ENCODE results near the gene NUMB. TPM values are rescaled to one million over a fixed set of nuclear protein-coding genes. Genes with fewer than 3 reads are reported as not detected.

Gene NUMB
- total and polyA plus RNA-seq, 2 of the 13 experiments (the other 11 are each of a cell fraction or from before 2014, with no cell fraction given): 20.3 to 71.1 TPM

- H3K4me1 ChIP-seq (ENCODE audit: insufficient read depth, low read length): peaks cover 12% of the 10 kb centered on the region
- no peak overlapping the region for H2AFZ ChIP-seq (ENCODE audit: low read length)
- in situ Hi-C loops (cut with HindIII; ENCODE audit: extremely low pct_ligation_motif_present, low pct_unique_long_range_greater_than_20kb): no loop called here
- H4K20me1 ChIP-seq (ENCODE audit: insufficient read depth, low read length): peaks cover 4% of the 10 kb centered on the region; the same call in 1 of the 2 replicates
- FAIRE-seq: no peak
- ChIA-PET POLR2A (no interaction called here), CTCF (ENCODE audit: low intra/inter-chr PET ratio, low total read pairs) (no interaction called here)
- H3K79me2 ChIP-seq (ENCODE audit: insufficient read depth, low read length): no peaks in the 10 kb centered on the region
- no peaks in the 10 kb centered on the region for H3K27me3 ChIP-seq (ENCODE audit: control insufficient read depth in 1 of 2, insufficient read depth in 2 of 2, low read length in 2 of 2)
- no peak for TF ChIP-seq TAF1 (CRISPR knock-in tag; IDR thresholded peaks at IDR 0.05)
- no TSS peak for BruUV-seq (replicated peaks)
- no peak overlapping the region for H3K27ac ChIP-seq (ENCODE audit: extremely low read length, insufficient read depth, low read length)
- no peak overlapping the region for H3K4me2 ChIP-seq (ENCODE audit: low read depth, low read length)
- DNase-seq (ENCODE audit: low spot score): no peak
- H3K36me3 ChIP-seq (replicated peaks in 1 of 2; ENCODE audit: control insufficient read depth in 1 of 2, insufficient read depth in 2 of 2, low read length in 2 of 2): peaks cover 30 to 62% of the 10 kb centered on the region in 2 experiments
- intact Hi-C loops (cut with micrococcal nuclease; ENCODE audit: unreplicated experiment): loop anchor here (10.0 kb wide), 1 partner anchor 46 kb away; the partner anchor contains the start of gene PAPLN
- no peak overlapping the region for H3K4me3 ChIP-seq (replicated peaks in 1 of 3; ENCODE audit: insufficient read depth in 1 of 3, low read depth in 2 of 3, low read length in 3 of 3)
- ATAC-seq: no peak
- 98% methylated on average over 5 of the region's 5 CpGs for WGBS (ENCODE audit: low lambda C conversion rate)
- H3K9ac ChIP-seq (ENCODE audit: insufficient read depth, low read depth, low read length): no peak overlapping the region
- H3K9me3 ChIP-seq (ENCODE audit: low read length): no peaks in the 10 kb centered on the region
These were observed 177.4 kb downstream of the NUMB start for GRCh38 chr14:73280903-73281302.

- H3K36me3 ChIP-seq (replicated peaks in 1 of 2; ENCODE audit: control insufficient read depth in 1 of 2, insufficient read depth in 2 of 2, low read length in 2 of 2): peaks cover 16 to 35% of the 10 kb centered on the region in 2 experiments
- H3K79me2 ChIP-seq (ENCODE audit: insufficient read depth, low read length): no peaks in the 10 kb centered on the region
- no peak overlapping the region for H3K4me3 ChIP-seq (replicated peaks in 1 of 3; ENCODE audit: insufficient read depth in 1 of 3, low read depth in 2 of 3, low read length in 3 of 3)
- BruUV-seq (replicated peaks): no TSS peak
- H3K4me2 ChIP-seq (ENCODE audit: low read depth, low read length): no peak overlapping the region
- POLR2A ChIA-PET: no interaction called here
- no peaks in the 10 kb centered on the region for H3K9me3 ChIP-seq (ENCODE audit: low read length)
- H4K20me1 ChIP-seq (ENCODE audit: insufficient read depth, low read length): no peaks in the 10 kb centered on the region
- no peak for DNase-seq (ENCODE audit: low spot score)
- H3K27ac ChIP-seq (ENCODE audit: extremely low read length, insufficient read depth, low read length): no peak overlapping the region
- no peak overlapping the region for H2AFZ ChIP-seq (ENCODE audit: low read length)
- 100% methylated on average over 2 of the region's 2 CpGs for WGBS (ENCODE audit: low lambda C conversion rate)
- CTCF ChIA-PET (ENCODE audit: low intra/inter-chr PET ratio, low total read pairs): no interaction called here
- no peaks in the 10 kb centered on the region for H3K27me3 ChIP-seq (ENCODE audit: control insufficient read depth in 1 of 2, insufficient read depth in 2 of 2, low read length in 2 of 2)
- FAIRE-seq: no peak
- peaks cover 11% of the 10 kb centered on the region for H3K4me1 ChIP-seq (ENCODE audit: insufficient read depth, low read length)
- H3K9ac ChIP-seq (ENCODE audit: insufficient read depth, low read depth, low read length): no peak overlapping the region
- intact Hi-C loops (cut with micrococcal nuclease; ENCODE audit: unreplicated experiment) (no loop called here), in situ Hi-C loops (cut with HindIII; ENCODE audit: extremely low pct_ligation_motif_present, low pct_unique_long_range_greater_than_20kb) (no loop called here)
- ATAC-seq: no peak
- TF ChIP-seq TIGD3 (CRISPR knock-in tag; IDR thresholded peaks at IDR 0.05; ENCODE audit: borderline replicate concordance) (no peak), ZNF577 (CRISPR knock-in tag; IDR thresholded peaks at IDR 0.05; ENCODE audit: borderline replicate concordance, low read depth) (no peak), TGIF2 (CRISPR knock-in tag; IDR thresholded peaks at IDR 0.05) (no peak), TOPORS (CRISPR knock-in tag; IDR thresholded peaks at IDR 0.05) (no peak), PBX2 (CRISPR knock-in tag; IDR thresholded peaks at IDR 0.05) (no peak), ZNF607 (CRISPR knock-in tag; IDR thresholded peaks at IDR 0.05; ENCODE audit: borderline replicate concordance) (no peak), NFE2 (CRISPR knock-in tag; IDR thresholded peaks at IDR 0.05) (no peak), HDAC6 (IDR thresholded peaks at IDR 0.05; ENCODE audit: low read depth, low read length) (no peak), ZNF446 (CRISPR knock-in tag; IDR thresholded peaks at IDR 0.05) (no peak), MXI1 (IDR thresholded peaks at IDR 0.05; ENCODE audit: borderline replicate concordance, low read depth, low read length) (no peak), ZNF264 (CRISPR knock-in tag; IDR thresholded peaks at IDR 0.05) (no peak), ZNF503 (CRISPR knock-in tag; IDR thresholded peaks at IDR 0.05) (no peak), NCOA5 (CRISPR knock-in tag; IDR thresholded peaks at IDR 0.05) (no peak), IRX3 (CRISPR knock-in tag; IDR thresholded peaks at IDR 0.05; ENCODE audit: borderline replicate concordance, low read depth) (no peak), HOXD1 (CRISPR knock-in tag; IDR thresholded peaks at IDR 0.05) (no peak), ZNF768 (CRISPR knock-in tag; IDR thresholded peaks at IDR 0.05) (no peak)
These were observed 181.0 kb downstream of the NUMB start for GRCh38 chr14:73277376-73277775.
